GM15510 (cell line): ENCODE results near the gene UBE2S.

Experiments
- POLR2A ChIP-seq: IDR thresholded peaks from 3 replicates; pipeline ENCODE4 v1.6.1; 2011; ENCODE audit warnings: borderline replicate concordance; ENCODE audit not compliant: insufficient read length; ENCODE audit errors: extremely low read depth

UBE2S gene

GRCh38 chr19:55443045-55443823 lies 35.6 kb upstream of the UBE2S start, which contains the start of gene SHISA7:
Gene SHISA7 (minus strand): TSS chr19:55443300. CDS start chr19:55442863, 437 bp downstream.
- no peak for TF ChIP-seq POLR2A

GRCh38 chr19:55442372-55442961 lies 34.9 kb upstream of the UBE2S start:
- no peak for TF ChIP-seq POLR2A

GRCh38 chr19:55441692-55442321 lies 34.2 kb upstream of the UBE2S start:
- no peak for TF ChIP-seq POLR2A

- no peak for TF ChIP-seq POLR2A
Observed at GRCh38 chr19:55441319-55441691, 33.7 kb upstream of the UBE2S start.

GRCh38 chr19:55440411-55441105 lies 33.0 kb upstream of the UBE2S start:
- TF ChIP-seq POLR2A = no peak

- no peak for TF ChIP-seq POLR2A
Observed at GRCh38 chr19:55439052-55439451, 31.5 kb upstream of the UBE2S start.

- TF ChIP-seq POLR2A = no peak
Observed at GRCh38 chr19:55437410-55437809, 29.8 kb upstream of the UBE2S start.

GRCh38 chr19:55436847-55437246 lies 29.3 kb upstream of the UBE2S start:
- no peak for TF ChIP-seq POLR2A

- no peak for TF ChIP-seq POLR2A
Observed at GRCh38 chr19:55435020-55435419, 27.4 kb upstream of the UBE2S start.

- no peak for TF ChIP-seq POLR2A
Observed at GRCh38 chr19:55434356-55434919, 26.9 kb upstream of the UBE2S start.

GRCh38 chr19:55433292-55433691 lies 25.7 kb upstream of the UBE2S start:
- no peak for TF ChIP-seq POLR2A

GRCh38 chr19:55432241-55432959 lies 24.8 kb upstream of the UBE2S start:
- no peak for TF ChIP-seq POLR2A

GRCh38 chr19:55431183-55431582 lies 23.6 kb upstream of the UBE2S start:
- TF ChIP-seq POLR2A = no peak

- TF ChIP-seq POLR2A = no peak
Observed at GRCh38 chr19:55426042-55426441, 18.5 kb upstream of the UBE2S start.

GRCh38 chr19:55424518-55424917 lies 16.9 kb upstream of the UBE2S start:
- TF ChIP-seq POLR2A = no peak
